K562 (cell line): ENCODE data around the gene AHCYL2. TPM values are rescaled to one million over a fixed set of nuclear protein-coding genes. Genes with fewer than 3 reads are reported as not detected.

Source experiments
- ATAC-seq: fragments of 200-7000 bp; cut with Tn5 transposase; 3 replicates; pipeline ENCODE4 v1.9.1; 2020; ENCODE audit warnings: moderate library complexity
- BruUV-seq: library from RNA; stranded (reverse); fragments of 400-500 nt; replicated peaks from 2 replicates; lab custom pipeline; 2021; lab: Mats Ljungman, UMichigan
- CTCF ChIA-PET: fragments of 300-600 bp; formaldehyde crosslinking; extraction: SDS; loops from one replicate; lab custom pipeline; 2021; ENCODE audit warnings: low intra/inter-chr PET ratio; lab: Yijun Ruan, JAX
- POLR2A ChIA-PET: fragments of 300-600, 350-650 bp; sonication (Branson Sonifier 250); formaldehyde crosslinking; extraction: SDS; loops from one replicate; lab custom pipeline; 2021; ENCODE audit warnings: antibody characterized with exemption, inconsistent platforms; lab: Yijun Ruan, JAX
- DNase-seq, 4 experiments: peaks; one replicate each; pipeline versions ENCODE4 v3.0.0 to v3.0.0-alpha.2; 2011 to 2018; ENCODE audit warnings: low spot score in 3 of 4, mixed read lengths in 3 of 4; ENCODE audit errors: extremely low read depth in 1 of 4
- FAIRE-seq: peaks from 2 replicates; lab custom pipeline; 2011; peaks lifted over from hg19 to GRCh38; lab: Jason Lieb, UNC
- H2AFZ ChIP-seq: 2 replicates; pipeline ENCODE4 v1.6.0; 2011; ENCODE audit warnings: low read depth, low read length, control low read depth, inconsistent platforms
- H3K27ac ChIP-seq: fragments of 200-600 bp; 3 replicates; pipeline ENCODE4 v1.8.0; 2011; ENCODE audit warnings: low read depth, mild to moderate bottlenecking, control low read depth, inconsistent platforms, low read length, moderate library complexity, mixed read lengths; ENCODE audit errors: extremely low read depth
- H3K27me3 ChIP-seq, 2 experiments: fragments of 300-600 bp in 1 of 2; 2 replicates in 1 of 2; 3 replicates in 1 of 2; pipeline versions ENCODE4 v1.6.0 to v1.8.0; 2011; ENCODE audit warnings: inconsistent platforms in 2 of 2, low read length in 2 of 2, mild to moderate bottlenecking in 1 of 2, mixed read lengths in 1 of 2, moderate library complexity in 1 of 2; ENCODE audit not compliant: control insufficient read depth in 2 of 2, insufficient read depth in 2 of 2
- H3K36me3 ChIP-seq: fragments of 300-600 bp; 3 replicates; pipeline ENCODE4 v1.8.0; 2011; ENCODE audit warnings: mild to moderate bottlenecking, low read length, inconsistent platforms; ENCODE audit not compliant: control insufficient read depth, insufficient read depth
- H3K4me1 ChIP-seq, 2 experiments: fragments of 200-600 bp in 1 of 2; replicated peaks in 1 of 2; 2 replicates in 1 of 2; 3 replicates in 1 of 2; pipeline versions ENCODE4 v1.5.1 to v1.8.0; 2011; ENCODE audit warnings: inconsistent platforms in 2 of 2, low read length in 2 of 2, mild to moderate bottlenecking in 1 of 2, mixed read lengths in 1 of 2, moderate library complexity in 1 of 2; ENCODE audit not compliant: control insufficient read depth in 2 of 2, insufficient read depth in 2 of 2
- H3K4me2 ChIP-seq: 2 replicates; pipeline ENCODE4 v1.6.1; 2011; ENCODE audit warnings: low read length, control low read depth, inconsistent platforms, mixed read lengths; ENCODE audit not compliant: insufficient read depth
- H3K4me3 ChIP-seq: fragments of 200-600 bp; sonication (generic), shearing (Covaris generic); 2 replicates; pipeline ENCODE4 v1.5.1; 2016; ENCODE audit warnings: control low read depth, inconsistent platforms
- H3K79me2 ChIP-seq: fragments of 200-600 bp; 3 replicates; pipeline ENCODE4 v1.8.0; 2011; ENCODE audit warnings: low read length, inconsistent platforms; ENCODE audit not compliant: control insufficient read depth, insufficient read depth
- H3K9ac ChIP-seq, 2 experiments: 2 replicates each; pipeline versions ENCODE4 v1.6.0 to v1.6.1; 2011; ENCODE audit warnings: low read depth in 2 of 2, low read length in 2 of 2, control low read depth in 1 of 2, inconsistent platforms in 1 of 2, mild to moderate bottlenecking in 1 of 2, mixed read lengths in 1 of 2; ENCODE audit not compliant: insufficient read depth in 1 of 2
- H3K9me1 ChIP-seq: one replicate; pipeline ENCODE4 v1.6.0; 2011; ENCODE audit warnings: inconsistent platforms, mild to moderate bottlenecking, low read length, moderate library complexity; ENCODE audit not compliant: control insufficient read depth, insufficient read depth
- H3K9me3 ChIP-seq: replicated peaks from 2 replicates; pipeline ENCODE4 v1.5.1; 2011; ENCODE audit warnings: low read depth, low read length, inconsistent platforms; ENCODE audit not compliant: control insufficient read depth, insufficient read depth
- H4K20me1 ChIP-seq: replicated peaks from 2 replicates; pipeline ENCODE4 v1.6.1; 2011; ENCODE audit warnings: low read length, inconsistent platforms, mixed read lengths; ENCODE audit not compliant: control insufficient read depth, insufficient read depth
- ARHGAP35 ChIP-seq: fragments of 450-650 bp; IDR thresholded peaks from 2 replicates; pipeline ENCODE4 v1.6.1; 2018; ENCODE audit not compliant: partially characterized antibody
- ATF7 ChIP-seq: fragments of 450-650 bp; IDR thresholded peaks from 2 replicates; pipeline ENCODE4 v1.7.1; 2014; ENCODE audit warnings: mild to moderate bottlenecking, moderate library complexity
- E2F3 ChIP-seq: fragments of 250-450 bp; sonication (Bioruptor Pico); IDR thresholded peaks from 2 replicates; pipeline ENCODE4 v1.4.0; 2020; ENCODE audit warnings: mild to moderate bottlenecking
- ILF3 ChIP-seq: fragments of 450-650 bp; IDR thresholded peaks from 2 replicates; pipeline ENCODE4 v1.6.1; 2018; ENCODE audit warnings: antibody characterized with exemption, mild to moderate bottlenecking, moderate library complexity, borderline replicate concordance
- MYC ChIP-seq, 2 experiments: fragments of 250-450 bp in 1 of 2; sonication (Bioruptor Pico) in 1 of 2; IDR thresholded peaks; 2 replicates each; pipeline versions ENCODE4 v1.5.1 to v1.6.1; 2012 to 2021; ENCODE audit warnings: low read depth in 2 of 2, borderline replicate concordance in 1 of 2, improper control_type of control experiment in 1 of 2, low read length in 1 of 2, mild to moderate bottlenecking in 1 of 2, moderate library complexity in 1 of 2
- PTTG1 ChIP-seq: fragments of 450-650 bp; IDR thresholded peaks from 2 replicates; pipeline ENCODE4 v1.6.1; 2016; ENCODE audit warnings: low read depth, mild to moderate bottlenecking, missing genetic modification characterization, missing compliant biosample characterization
- TARDBP ChIP-seq: fragments of 450-650 bp; IDR thresholded peaks from 2 replicates; pipeline ENCODE4 v1.6.1; 2016
- ZNF174 ChIP-seq: fragments of 250-450 bp; sonication (Bioruptor Pico); IDR thresholded peaks from 2 replicates; pipeline ENCODE4 v1.4.0; 2020; ENCODE audit warnings: mild to moderate bottlenecking
- WGBS: fragments of 100-300 bp; shearing (Covaris generic); methylation state at CpG from one replicate; pipeline ENCODE4 v1.1.6; 2016; ENCODE audit warnings: low coverage, mixed read lengths; ENCODE audit not compliant: insufficient coverage; ENCODE audit errors: missing lambda C conversion rate; 5-methylcytosine and 5-hydroxymethylcytosine counted together
- in situ Hi-C: fragments of 300-500 bp; cut with MboI; formaldehyde crosslinking; loops from 4 replicates; pipeline ENCODE4 v1.15.0; 2018; ENCODE audit warnings: inconsistent platforms, mixed read lengths
- intact Hi-C: fragments of 100-400 bp; cut with micrococcal nuclease; formaldehyde crosslinking; loops from 2 replicates; pipeline ENCODE4 v1.14.2; 2022
- polyA plus RNA-seq, 8 experiments: library from polyadenylated mRNA; depleted of rRNA in 4 of 8; stranded (reverse) in 5 of 8; unstranded in 3 of 8; fragments of >200 nt; fragmentation: Nextera tagmentation in 2 of 8; fragmentation: Illumina TruSeq in 1 of 8; extraction: Ambion mirVana in 2 of 8; extraction: Trizol in 1 of 8; gene quantifications; 2 replicates each; pipeline versions ENCODE4 v1.2.1 to v1.2.3, GENCODE V29; 2011 to 2014; ENCODE audit warnings: inconsistent platforms in 1 of 8, missing spikeins in 1 of 8
- total RNA-seq, 7 experiments: library from RNA; depleted of rRNA in 6 of 7; stranded (reverse); fragments of >200 nt in 6 of 7; fragmentation: Illumina TruSeq in 2 of 7; extraction: Trizol in 2 of 7; gene quantifications; 2 replicates each; pipeline versions ENCODE4 v1.2.1 to v1.2.3, GENCODE V29; 2011 to 2021; ENCODE audit warnings: low replicate concordance in 1 of 7
- TF ChIP-seq, protein P1 (sequence below): fragments of 450-650 bp; IDR thresholded peaks from 2 replicates; pipeline ENCODE4 v1.6.1; 2017; ENCODE audit warnings: antibody characterized with exemption, mild to moderate bottlenecking
- TF ChIP-seq, protein P2 (sequence below): sonication (generic); formaldehyde crosslinking; IDR thresholded peaks from 2 replicates; pipeline ENCODE4 v1.8.1; 2022; ENCODE audit warnings: missing genetic modification reagents
- TF ChIP-seq, protein P3 (sequence below): fragments of 450-650 bp; IDR thresholded peaks from 2 replicates; pipeline ENCODE4 v1.6.1; 2017; ENCODE audit warnings: antibody characterized with exemption

Gene AHCYL2
- total and polyA plus RNA-seq, 9 of the 15 experiments (the other 6 are each of a cell fraction or from before 2014, with no cell fraction given) = 0.93 to 10.5 (median 5.2) TPM

DNA sequence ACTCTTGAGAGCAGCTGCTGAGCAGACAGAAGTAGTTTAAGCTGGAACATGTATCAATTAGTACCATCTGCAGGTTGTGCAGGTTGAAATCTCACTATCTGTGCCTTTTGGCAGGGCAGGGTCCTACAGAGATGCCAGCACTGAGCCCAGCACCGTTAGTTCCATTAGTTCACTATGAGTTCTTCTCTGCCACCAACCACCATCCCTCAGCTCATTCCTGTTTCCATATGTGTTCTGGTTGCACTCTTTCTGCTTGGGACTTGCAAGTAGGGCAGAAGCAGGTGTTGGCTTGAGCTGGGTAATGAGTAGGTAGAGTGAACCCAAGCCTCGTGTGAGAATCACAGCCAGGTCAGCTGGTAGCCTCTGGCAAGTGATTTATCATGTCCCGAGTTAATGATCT lies 33.6 kb upstream of the AHCYL2 start:
- 0% methylated on average over 3 of the region's 3 CpGs for WGBS
- Histone ChIP-seq H3K27ac (no peak overlapping the region), H3K79me2 (no peaks in the 10 kb centered on the region), H3K9ac (no peak overlapping the region), H3K4me3 (no peak overlapping the region), H2AFZ (no peak overlapping the region), H3K27me3 (peaks cover 54 to 59% of the 10 kb centered on the region in 2 experiments), H3K9me1 (no peaks in the 10 kb centered on the region), H3K4me2 (no peak overlapping the region), H3K4me1 (peaks cover 0 to 13% of the 10 kb centered on the region in 2 experiments; a peak in 2 of 5 replicates), H3K36me3 (no peaks in the 10 kb centered on the region), H4K20me1 (no peaks in the 10 kb centered on the region; the same call in 1 of the 2 replicates), H3K9me3 (no peaks in the 10 kb centered on the region)
- POLR2A ChIA-PET = no interaction called here
- FAIRE-seq (no peak), DNase-seq (no peak), ATAC-seq (no peak)
- in situ Hi-C loops (no loop called here), intact Hi-C loops (loop anchor here (5.0 kb wide), 1 partner anchor 79 kb away; no protein-coding TSS in a partner anchor)
- TF ChIP-seq MYC (IDR thresholded peaks at IDR 0.05; ENCODE audit: low read depth, low read length) = no peak
- TF ChIP-seq MYC (CRISPR knock-in tag; IDR thresholded peaks at IDR 0.05; ENCODE audit: borderline replicate concordance, low read depth) = no peak
- TF ChIP-seq, protein P1, sequence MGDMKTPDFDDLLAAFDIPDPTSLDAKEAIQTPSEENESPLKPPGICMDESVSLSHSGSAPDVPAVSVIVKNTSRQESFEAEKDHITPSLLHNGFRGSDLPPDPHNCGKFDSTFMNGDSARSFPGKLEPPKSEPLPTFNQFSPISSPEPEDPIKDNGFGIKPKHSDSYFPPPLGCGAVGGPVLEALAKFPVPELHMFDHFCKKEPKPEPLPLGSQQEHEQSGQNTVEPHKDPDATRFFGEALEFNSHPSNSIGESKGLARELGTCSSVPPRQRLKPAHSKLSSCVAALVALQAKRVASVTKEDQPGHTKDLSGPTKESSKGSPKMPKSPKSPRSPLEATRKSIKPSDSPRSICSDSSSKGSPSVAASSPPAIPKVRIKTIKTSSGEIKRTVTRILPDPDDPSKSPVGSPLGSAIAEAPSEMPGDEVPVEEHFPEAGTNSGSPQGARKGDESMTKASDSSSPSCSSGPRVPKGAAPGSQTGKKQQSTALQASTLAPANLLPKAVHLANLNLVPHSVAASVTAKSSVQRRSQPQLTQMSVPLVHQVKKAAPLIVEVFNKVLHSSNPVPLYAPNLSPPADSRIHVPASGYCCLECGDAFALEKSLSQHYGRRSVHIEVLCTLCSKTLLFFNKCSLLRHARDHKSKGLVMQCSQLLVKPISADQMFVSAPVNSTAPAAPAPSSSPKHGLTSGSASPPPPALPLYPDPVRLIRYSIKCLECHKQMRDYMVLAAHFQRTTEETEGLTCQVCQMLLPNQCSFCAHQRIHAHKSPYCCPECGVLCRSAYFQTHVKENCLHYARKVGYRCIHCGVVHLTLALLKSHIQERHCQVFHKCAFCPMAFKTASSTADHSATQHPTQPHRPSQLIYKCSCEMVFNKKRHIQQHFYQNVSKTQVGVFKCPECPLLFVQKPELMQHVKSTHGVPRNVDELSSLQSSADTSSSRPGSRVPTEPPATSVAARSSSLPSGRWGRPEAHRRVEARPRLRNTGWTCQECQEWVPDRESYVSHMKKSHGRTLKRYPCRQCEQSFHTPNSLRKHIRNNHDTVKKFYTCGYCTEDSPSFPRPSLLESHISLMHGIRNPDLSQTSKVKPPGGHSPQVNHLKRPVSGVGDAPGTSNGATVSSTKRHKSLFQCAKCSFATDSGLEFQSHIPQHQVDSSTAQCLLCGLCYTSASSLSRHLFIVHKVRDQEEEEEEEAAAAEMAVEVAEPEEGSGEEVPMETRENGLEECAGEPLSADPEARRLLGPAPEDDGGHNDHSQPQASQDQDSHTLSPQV = no peak
- TF ChIP-seq E2F3 = no peak
- TF ChIP-seq TARDBP = no peak
- TF ChIP-seq ZNF174 (CRISPR knock-in tag) = no peak
- TF ChIP-seq ILF3 = no peak
- TF ChIP-seq ATF7 = no peak
- TF ChIP-seq, protein P2, sequence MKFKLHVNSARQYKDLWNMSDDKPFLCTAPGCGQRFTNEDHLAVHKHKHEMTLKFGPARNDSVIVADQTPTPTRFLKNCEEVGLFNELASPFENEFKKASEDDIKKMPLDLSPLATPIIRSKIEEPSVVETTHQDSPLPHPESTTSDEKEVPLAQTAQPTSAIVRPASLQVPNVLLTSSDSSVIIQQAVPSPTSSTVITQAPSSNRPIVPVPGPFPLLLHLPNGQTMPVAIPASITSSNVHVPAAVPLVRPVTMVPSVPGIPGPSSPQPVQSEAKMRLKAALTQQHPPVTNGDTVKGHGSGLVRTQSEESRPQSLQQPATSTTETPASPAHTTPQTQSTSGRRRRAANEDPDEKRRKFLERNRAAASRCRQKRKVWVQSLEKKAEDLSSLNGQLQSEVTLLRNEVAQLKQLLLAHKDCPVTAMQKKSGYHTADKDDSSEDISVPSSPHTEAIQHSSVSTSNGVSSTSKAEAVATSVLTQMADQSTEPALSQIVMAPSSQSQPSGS (CRISPR knock-in tag) = no peak
- TF ChIP-seq ARHGAP35 = no peak
- TF ChIP-seq, protein P3, sequence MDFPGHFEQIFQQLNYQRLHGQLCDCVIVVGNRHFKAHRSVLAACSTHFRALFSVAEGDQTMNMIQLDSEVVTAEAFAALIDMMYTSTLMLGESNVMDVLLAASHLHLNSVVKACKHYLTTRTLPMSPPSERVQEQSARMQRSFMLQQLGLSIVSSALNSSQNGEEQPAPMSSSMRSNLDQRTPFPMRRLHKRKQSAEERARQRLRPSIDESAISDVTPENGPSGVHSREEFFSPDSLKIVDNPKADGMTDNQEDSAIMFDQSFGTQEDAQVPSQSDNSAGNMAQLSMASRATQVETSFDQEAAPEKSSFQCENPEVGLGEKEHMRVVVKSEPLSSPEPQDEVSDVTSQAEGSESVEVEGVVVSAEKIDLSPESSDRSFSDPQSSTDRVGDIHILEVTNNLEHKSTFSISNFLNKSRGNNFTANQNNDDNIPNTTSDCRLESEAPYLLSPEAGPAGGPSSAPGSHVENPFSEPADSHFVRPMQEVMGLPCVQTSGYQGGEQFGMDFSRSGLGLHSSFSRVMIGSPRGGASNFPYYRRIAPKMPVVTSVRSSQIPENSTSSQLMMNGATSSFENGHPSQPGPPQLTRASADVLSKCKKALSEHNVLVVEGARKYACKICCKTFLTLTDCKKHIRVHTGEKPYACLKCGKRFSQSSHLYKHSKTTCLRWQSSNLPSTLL = no peak
- no peak for TF ChIP-seq PTTG1 (tag)
- BruUV-seq = no TSS peak
- CTCF ChIA-PET = no interaction called here
